Spleen (tissue), 7 donors: ENCODE results near the gene LDAH.

Experiments used
- POLR2A ChIP-seq, 3 donors: fragments of 450-650 bp; IDR thresholded peaks; one replicate each; pipeline ENCODE4 v1.5.1; 2017; ENCODE audit warnings: antibody characterized with exemption in 3 of 3, mild to moderate bottlenecking in 1 of 3
- POLR2AphosphoS5 ChIP-seq, 3 donors: sonication (generic); formaldehyde crosslinking; IDR thresholded peaks; one replicate each; pipeline ENCODE4 v1.5.1; 2017; ENCODE audit warnings: antibody characterized with exemption in 3 of 3
- TF ChIP-seq, protein P1 (sequence below), 11 experiments: fragments of 200-600 bp in 7 of 11; fragments of 450-650 bp in 4 of 11; sonication (generic) in 4 of 11; IDR thresholded peaks in 8 of 11; conservative IDR thresholded peaks in 3 of 11; 1 replicate in 7 of 11; 2 replicates in 4 of 11; pipeline versions ENCODE4 v1.4.0 to v1.8.0; 2016 to 2021; ENCODE audit warnings: antibody characterized with exemption in 11 of 11, inconsistent platforms in 4 of 11, mild to moderate bottlenecking in 1 of 11
- donor health status: DM: no; HTN: no; CAD: no; lungs with moderate emphysema.
- donor health status: DM: no; HTN: no; CAD: no.
- donor health status: DM: no; HTN: no; CAD: no.

DNA sequence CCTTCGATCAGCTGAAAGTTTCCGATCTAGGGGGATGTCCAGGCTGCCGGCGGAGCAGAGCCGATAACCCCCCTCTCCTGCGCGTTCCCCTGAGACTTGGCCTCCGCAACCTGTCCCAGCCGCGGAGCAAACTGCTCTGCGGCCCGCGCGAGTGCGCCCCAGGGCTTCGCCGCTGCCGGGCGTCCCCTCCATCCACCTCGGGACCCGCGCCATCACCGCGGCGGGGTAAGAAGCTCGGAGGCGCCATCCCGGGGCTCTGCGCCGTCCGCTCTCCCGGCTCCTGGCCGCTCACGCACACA lies 156.9 kb downstream of the LDAH start:
- TF ChIP-seq, protein P1, sequence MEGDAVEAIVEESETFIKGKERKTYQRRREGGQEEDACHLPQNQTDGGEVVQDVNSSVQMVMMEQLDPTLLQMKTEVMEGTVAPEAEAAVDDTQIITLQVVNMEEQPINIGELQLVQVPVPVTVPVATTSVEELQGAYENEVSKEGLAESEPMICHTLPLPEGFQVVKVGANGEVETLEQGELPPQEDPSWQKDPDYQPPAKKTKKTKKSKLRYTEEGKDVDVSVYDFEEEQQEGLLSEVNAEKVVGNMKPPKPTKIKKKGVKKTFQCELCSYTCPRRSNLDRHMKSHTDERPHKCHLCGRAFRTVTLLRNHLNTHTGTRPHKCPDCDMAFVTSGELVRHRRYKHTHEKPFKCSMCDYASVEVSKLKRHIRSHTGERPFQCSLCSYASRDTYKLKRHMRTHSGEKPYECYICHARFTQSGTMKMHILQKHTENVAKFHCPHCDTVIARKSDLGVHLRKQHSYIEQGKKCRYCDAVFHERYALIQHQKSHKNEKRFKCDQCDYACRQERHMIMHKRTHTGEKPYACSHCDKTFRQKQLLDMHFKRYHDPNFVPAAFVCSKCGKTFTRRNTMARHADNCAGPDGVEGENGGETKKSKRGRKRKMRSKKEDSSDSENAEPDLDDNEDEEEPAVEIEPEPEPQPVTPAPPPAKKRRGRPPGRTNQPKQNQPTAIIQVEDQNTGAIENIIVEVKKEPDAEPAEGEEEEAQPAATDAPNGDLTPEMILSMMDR (IDR thresholded peaks at IDR 0.05 in 8 of 11, conservative IDR thresholded peaks at IDR 0.05 in 3 of 11): no peak
- no peak for TF ChIP-seq POLR2A (IDR thresholded peaks at IDR 0.05)
- TF ChIP-seq POLR2AphosphoS5 (IDR thresholded peaks at IDR 0.05): no peak
